ENCODE data around the gene CFAP57. TPM values are rescaled to one million over a fixed set of nuclear protein-coding genes. Genes with fewer than 3 reads are reported as not detected.
A peak's percentile ranks its signal among the peaks of the same experiment; 100 is the strongest.

Gene CFAP57
- total and polyA plus RNA-seq, 2 of the 13 experiments (the other 11 are each of a cell fraction or from before 2014, with no cell fraction given) = 0.01 TPM; not detected in 1

DNA sequence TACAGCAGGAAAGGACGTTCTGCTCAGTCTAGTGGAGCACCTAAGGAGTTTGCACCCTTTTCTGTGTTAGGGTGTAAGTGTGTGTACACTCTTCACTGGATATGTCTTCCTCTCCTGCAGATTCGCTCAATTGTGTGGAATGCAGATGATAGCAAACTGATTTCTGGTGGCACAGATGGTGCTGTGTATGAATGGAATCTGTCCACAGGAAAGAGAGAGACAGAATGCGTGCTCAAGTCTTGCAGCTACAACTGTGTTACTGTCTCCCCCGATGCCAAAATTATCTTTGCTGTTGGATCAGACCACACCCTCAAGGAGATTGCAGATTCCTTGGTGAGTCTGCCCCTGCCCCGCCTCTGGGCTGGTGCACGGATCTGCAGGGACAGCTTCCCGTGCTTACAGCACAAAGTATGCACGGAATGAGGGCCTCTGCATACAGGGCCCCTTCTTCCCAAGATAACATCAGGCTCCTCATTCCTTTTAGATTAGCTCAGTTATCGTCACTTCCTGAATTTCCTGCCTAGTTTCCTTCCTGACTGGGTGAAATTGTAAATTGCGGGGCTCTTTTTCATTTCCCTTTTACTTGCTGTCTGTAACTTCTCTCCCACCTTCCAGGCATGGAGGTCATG lies 34.6 kb downstream of the CFAP57 start (continued):
- TF ChIP-seq ZZZ3 (CRISPR knock-in tag; IDR thresholded peaks at IDR 0.05; ENCODE audit: borderline replicate concordance) (0 out of 2 replicates have a peak, but pooled peaks have one; percentile 51), CREM (IDR thresholded peaks at IDR 0.05) (peak; percentile 76), CREM (CRISPR knock-in tag; IDR thresholded peaks at IDR 0.05) (no peak), ATF7-NPFF (CRISPR knock-in tag; IDR thresholded peaks at IDR 0.05; ENCODE audit: low read depth) (no peak), ZBED4 (CRISPR knock-in tag; IDR thresholded peaks at IDR 0.05; ENCODE audit: borderline replicate concordance) (0 out of 2 replicates have a peak, but pooled peaks have one; percentile 11), RXRB (CRISPR knock-in tag; IDR thresholded peaks at IDR 0.05; ENCODE audit: borderline replicate concordance) (no peak; the same call in 1 of the 2 replicates), HDAC2 (CRISPR knock-in tag; IDR thresholded peaks at IDR 0.05) (peak; percentile 66), POGZ (CRISPR knock-in tag; IDR thresholded peaks at IDR 0.05) (peak; percentile 45; the same call in 1 of the 2 replicates), ZBTB8A (CRISPR knock-in tag; IDR thresholded peaks at IDR 0.05; ENCODE audit: borderline replicate concordance, low read depth) (no peak), JUND (CRISPR knock-in tag; IDR thresholded peaks at IDR 0.05) (peak; percentile 92), YEATS4 (CRISPR knock-in tag; IDR thresholded peaks at IDR 0.05; ENCODE audit: borderline replicate concordance) (0 out of 2 replicates have a peak, but pooled peaks have one; percentile 42), SP2 (CRISPR knock-in tag; IDR thresholded peaks at IDR 0.05) (no peak), ZNF30 (CRISPR knock-in tag; IDR thresholded peaks at IDR 0.05) (no peak), KAT8 (CRISPR knock-in tag; IDR thresholded peaks at IDR 0.05) (peak; percentile 72), FOXA1 (IDR thresholded peaks at IDR 0.05) (no peak), FOXA1 (CRISPR knock-in tag; IDR thresholded peaks at IDR 0.05) (peak; percentile 51; the same call in 1 of the 2 replicates), JUN (CRISPR knock-in tag; IDR thresholded peaks at IDR 0.05) (peak; percentile 98), ATF7 (IDR thresholded peaks at IDR 0.05) (peak; percentile 75), ATF7 (CRISPR knock-in tag; IDR thresholded peaks at IDR 0.05) (peak; percentile 96), NR2F6 (IDR thresholded peaks at IDR 0.05) (peak; percentile 23; the same call in 1 of the 2 replicates), NR2F6 (CRISPR knock-in tag; IDR thresholded peaks at IDR 0.05) (0 out of 2 replicates have a peak, but pooled peaks have one; percentile 9)
- TF ChIP-seq, protein P1, sequence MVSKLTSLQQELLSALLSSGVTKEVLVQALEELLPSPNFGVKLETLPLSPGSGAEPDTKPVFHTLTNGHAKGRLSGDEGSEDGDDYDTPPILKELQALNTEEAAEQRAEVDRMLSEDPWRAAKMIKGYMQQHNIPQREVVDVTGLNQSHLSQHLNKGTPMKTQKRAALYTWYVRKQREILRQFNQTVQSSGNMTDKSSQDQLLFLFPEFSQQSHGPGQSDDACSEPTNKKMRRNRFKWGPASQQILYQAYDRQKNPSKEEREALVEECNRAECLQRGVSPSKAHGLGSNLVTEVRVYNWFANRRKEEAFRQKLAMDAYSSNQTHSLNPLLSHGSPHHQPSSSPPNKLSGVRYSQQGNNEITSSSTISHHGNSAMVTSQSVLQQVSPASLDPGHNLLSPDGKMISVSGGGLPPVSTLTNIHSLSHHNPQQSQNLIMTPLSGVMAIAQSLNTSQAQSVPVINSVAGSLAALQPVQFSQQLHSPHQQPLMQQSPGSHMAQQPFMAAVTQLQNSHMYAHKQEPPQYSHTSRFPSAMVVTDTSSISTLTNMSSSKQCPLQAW (CRISPR knock-in tag; IDR thresholded peaks at IDR 0.05) = no peak
- TF ChIP-seq, protein P2, sequence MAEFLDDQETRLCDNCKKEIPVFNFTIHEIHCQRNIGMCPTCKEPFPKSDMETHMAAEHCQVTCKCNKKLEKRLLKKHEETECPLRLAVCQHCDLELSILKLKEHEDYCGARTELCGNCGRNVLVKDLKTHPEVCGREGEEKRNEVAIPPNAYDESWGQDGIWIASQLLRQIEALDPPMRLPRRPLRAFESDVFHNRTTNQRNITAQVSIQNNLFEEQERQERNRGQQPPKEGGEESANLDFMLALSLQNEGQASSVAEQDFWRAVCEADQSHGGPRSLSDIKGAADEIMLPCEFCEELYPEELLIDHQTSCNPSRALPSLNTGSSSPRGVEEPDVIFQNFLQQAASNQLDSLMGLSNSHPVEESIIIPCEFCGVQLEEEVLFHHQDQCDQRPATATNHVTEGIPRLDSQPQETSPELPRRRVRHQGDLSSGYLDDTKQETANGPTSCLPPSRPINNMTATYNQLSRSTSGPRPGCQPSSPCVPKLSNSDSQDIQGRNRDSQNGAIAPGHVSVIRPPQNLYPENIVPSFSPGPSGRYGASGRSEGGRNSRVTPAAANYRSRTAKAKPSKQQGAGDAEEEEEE (CRISPR knock-in tag; IDR thresholded peaks at IDR 0.05; ENCODE audit: borderline replicate concordance) = no peak
